GM19238 (cell line): ENCODE measurements around the gene FUT6.
"Not testable (repeated sequence)": the region's sequence is repeated elsewhere in the genome, so short reads cannot be mapped to it uniquely, and the experiment has no call there.

ENCODE experiments used
- DNase-seq: peaks from one replicate; pipeline ENCODE4 v3.0.0; 2011; ENCODE audit warnings: low spot score; ENCODE audit not compliant: insufficient read length

The FUT6 gene, protein sequence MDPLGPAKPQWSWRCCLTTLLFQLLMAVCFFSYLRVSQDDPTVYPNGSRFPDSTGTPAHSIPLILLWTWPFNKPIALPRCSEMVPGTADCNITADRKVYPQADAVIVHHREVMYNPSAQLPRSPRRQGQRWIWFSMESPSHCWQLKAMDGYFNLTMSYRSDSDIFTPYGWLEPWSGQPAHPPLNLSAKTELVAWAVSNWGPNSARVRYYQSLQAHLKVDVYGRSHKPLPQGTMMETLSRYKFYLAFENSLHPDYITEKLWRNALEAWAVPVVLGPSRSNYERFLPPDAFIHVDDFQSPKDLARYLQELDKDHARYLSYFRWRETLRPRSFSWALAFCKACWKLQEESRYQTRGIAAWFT

DNA sequence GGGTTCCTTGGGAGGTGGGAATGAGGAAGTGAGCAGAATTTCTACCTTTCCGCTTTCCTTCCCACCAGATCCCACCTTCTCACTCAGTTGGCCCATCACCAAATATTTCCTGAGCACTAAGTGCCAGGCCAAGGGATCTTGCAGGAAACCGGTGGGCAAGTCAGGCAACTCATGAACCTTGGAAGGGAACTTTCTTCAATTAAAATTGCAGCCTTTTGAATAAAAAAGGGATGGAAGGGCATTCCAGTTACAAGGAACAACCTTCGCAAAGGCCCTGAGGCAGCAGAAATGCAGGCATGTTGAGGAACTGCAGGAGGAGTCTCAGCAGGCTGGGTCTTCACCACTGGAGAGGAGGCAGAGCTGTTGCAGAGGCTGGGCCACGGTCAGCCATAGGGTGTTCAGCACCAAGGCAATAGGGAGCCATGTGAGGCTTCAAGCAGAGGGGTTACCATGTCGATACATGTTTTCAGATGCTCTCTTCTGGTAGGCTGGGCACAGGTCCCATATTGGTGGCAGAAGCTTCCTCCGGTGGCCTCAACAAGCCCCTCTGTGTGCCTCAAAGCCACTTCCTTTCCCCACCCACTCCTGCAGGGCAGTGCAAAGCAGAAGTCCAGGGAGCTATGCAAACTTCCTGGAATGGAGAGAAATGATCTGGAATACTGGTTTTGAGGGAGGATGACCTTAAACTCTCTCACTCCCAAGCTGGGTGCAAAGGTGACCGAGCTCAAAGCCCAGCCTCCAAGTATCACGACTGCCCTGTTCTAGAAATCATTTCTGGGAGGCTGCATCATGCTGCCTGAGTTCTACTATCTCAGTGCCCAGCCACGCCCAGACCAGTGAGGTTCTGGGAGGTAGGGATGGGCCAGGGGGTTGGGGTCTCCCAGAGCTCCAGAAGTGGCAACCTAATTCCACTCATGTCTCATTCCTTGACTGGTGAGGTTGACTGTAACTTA, at the start of gene FUT6:
FUT6 (minus strand) TSS at position 638 of the 953 bp plus-strand sequence. CDS start 7,135 bp downstream, outside the sequence.
- no peak for DNase-seq

DNA sequence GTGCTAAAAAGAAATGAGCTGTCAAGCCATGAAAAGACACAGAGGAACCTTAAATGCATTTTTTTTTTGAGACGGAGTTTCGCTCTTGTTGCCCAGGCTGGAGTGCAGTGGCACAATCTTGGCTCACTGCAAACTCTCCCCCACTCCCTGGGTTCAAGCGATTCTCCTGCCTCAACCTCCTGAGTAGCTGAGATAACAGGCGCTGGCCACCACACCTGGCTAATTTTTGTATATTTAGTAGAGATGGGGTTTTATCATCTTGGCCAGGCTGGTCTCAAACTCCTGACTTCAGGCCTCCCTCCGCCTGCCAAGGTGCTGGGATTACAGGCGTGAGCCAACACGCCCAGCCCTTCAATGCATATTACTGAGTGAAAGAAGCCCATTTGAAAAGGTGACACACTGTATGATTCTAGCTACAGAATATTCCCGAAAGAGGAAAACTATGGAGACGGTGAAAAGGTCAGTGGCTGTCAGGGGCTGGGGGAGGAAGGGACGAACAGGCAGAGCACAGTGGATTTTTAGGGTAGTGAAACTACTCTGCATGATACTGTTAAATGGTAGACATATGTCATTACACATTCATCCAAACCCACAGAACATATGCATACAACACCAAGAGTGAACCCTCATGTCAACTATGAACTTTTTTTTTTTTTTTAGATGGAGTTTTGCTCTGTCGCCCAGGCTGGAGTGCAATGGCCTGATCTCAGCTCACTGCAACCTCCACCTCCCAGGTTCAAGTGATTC, 44.7 kb upstream of the FUT6 start:
- DNase-seq, result not testable (repeated sequence)

DNA sequence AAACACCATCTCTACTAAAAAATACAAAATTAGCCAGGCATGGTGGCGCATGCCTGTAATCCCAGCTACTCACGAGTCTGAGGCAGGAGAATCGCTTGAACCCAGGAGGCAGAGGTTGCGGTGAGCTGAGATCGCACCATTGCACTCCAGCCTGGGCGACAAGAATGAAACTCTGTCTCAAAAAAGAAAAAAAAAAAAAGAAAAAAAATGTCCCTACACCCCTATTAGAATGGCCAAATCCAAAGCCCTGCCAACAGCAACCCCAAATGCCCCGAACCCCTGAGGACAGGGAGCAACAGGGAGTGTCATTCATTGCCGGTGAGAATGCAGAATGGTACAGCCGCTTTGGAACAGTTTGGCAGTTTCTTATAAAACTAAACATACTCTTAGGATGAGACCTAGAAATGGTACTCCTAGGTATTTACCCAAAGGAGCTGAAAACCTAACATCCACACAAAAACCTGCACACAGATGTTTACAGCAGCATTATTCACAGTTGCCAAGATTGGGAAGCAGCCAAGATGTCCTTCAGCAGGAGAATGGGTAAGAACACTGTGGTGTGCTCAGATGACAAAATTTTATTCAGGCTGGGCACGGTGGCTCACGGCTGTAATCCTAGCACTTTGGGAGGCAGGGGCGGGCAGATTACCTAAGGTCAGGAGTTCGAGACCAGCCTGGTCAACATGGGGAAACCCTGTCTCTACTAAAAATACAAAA, 43.8 kb upstream of the FUT6 start:
- not testable (repeated sequence) for DNase-seq

DNA sequence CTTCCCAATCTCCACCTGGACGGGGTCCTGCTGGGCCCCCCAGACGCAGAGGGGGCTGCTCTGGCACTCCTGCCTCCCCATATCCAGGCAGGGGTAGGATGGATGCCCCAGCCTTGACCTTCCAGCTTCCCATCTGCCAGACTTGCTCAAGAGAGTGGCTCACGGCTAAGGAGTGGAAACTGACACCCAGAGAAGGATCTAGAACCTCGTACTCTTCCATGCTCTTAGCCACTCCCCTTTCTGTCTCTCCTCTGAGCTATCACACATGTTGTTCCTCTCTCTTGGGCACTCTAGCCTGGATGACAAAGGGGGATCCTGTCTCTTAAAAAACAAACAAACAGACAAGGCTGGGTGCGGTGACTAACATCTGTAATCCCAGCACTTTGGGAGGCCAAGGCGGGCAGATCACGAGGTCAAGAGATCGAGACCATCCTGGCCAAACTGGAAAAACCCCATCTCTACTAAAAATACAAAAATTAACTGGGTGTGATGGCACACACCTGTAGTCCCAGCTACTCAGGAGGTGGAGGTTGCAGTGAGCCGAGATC, 43.0 kb upstream of the FUT6 start:
- DNase-seq, result no peak

DNA sequence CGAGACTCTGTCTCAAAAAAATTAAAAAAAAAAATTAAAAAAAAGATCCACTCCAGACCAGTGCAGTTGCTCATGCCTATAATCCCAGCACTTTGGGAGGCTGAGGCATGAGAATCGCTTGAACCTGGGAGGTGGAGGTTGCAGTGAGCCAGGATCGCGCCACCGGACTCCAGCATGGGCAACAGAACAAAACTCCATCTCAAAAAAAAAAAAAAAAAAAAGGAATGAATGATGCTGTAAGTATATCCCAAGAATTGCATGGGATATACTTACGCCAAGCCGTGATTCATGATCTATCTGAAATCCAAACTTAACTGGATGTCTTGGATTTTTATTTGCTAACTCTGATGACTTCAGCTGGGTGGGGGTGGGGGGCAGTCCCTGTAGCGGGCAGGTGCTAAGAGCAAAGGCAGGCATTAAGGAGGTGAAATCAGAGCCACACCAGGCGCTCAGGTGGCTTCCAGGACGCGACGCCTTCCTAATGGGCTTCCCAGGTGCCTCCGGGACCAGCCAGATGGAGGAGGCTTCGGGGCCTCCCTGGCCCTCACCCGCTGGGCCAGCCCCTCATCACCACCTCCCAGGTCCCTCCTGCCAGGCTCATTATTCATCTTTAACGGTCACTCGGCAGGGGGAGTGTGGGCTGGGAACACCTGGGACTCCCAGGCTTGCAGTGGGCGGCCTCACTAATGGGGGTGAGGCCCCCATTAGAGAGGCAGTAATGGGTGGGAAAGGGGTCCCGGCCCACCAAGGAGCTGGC, 42.2 kb upstream of the FUT6 start:
- DNase-seq, result no peak

DNA sequence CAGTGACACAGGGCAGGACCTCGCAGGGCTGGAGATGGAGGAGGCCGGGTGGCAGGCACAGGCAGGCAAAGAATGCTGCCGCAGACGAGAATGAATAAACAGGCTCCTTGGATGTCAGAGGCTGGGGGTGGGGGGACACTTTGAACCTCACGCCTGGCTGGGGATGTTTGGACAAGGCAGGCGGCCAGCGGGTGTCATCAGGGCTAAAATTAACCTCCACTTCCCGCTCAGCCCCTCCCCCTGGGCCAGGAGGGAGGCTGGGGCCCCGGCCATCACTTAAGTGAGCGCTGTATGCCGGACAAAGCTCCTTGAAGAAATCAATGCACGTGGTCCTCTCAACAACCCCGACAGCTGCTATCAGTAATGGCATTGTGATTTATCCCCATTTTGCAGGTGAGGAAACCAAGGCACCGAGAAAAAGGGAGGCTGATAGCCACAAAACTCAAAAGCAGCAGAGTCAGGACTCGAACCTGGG, 41.1 kb upstream of the FUT6 start:
- no peak for DNase-seq

DNA sequence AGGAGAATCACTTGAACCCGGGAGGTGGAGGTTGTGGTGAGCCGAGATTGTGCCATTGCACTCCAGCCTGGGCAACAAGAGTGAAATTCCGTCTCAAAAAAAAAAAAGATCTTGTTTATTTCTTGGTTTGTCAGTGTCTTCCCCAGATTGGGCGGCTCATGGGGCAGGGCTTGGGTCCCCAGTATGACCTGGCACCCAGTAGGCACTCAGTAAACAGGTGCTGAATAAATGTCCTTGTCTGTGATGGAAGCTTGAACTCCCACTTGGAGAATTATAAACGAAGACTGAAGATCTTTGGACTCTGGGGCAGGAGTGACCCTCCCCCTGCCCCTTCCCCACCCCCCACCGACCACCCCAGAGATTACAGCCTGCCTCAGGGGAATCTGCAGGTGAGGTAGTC, 40.7 kb upstream of the FUT6 start:
- DNase-seq, result no peak

DNA sequence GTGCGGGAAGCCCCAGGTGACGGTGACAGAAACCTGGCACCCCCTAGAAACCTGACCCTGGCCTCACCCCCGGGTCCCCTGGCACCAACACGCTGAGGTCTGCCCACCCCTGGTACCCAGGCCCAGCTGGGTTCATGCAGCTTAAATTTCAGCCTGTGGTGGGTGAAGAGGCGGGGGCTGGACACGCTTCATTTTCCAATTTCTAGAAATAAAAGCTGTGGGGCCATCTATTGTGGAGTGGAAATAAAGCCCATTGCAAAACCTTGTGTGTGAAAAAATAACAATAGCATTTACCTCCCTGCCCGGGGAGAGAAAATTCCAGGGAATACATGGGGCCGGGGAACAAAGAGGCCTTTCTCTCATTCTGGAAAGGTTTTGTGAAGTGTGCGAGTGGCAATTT, 38.4 kb upstream of the FUT6 start:
- no peak for DNase-seq

DNA sequence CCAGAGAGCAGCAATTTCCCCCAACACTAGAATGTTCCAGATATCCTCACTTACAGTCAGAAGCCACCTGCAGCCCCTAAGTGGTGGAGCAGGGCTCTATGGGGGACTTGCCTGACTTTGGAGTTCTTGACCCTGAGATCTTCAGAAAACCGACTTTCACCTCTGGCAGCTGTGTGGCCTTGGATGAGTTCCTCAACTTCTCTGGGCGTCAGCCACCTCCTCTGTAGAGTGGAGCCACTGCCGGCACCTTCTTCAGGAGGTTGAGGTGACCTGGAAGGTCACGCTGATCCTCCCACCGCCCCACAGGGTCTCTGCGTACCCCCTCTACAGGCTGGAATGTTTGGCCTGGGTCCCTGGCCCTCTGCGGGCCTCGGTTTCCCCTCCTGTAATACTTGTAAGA, 37.9 kb upstream of the FUT6 start:
- DNase-seq, result no peak

DNA sequence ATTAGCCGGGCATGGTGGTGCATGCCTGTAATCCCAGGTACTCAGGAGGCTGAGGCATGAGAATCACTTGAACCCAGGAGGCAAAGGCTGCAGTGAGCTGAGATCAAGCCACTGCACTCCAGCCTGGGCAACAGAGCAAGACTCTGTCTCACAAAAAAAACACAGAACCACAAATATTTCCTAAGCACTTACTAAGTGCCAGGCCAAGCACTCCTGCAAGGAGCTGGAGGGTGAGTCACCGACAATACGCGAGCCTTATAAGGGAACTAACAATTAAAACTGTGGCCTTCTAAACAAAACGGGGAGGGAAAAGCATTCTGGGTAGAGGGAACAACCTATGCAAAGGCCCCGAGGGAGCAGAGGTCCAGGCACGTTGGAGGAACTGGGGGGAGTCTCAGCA, 35.0 kb upstream of the FUT6 start:
- DNase-seq, result not testable (repeated sequence)

DNA sequence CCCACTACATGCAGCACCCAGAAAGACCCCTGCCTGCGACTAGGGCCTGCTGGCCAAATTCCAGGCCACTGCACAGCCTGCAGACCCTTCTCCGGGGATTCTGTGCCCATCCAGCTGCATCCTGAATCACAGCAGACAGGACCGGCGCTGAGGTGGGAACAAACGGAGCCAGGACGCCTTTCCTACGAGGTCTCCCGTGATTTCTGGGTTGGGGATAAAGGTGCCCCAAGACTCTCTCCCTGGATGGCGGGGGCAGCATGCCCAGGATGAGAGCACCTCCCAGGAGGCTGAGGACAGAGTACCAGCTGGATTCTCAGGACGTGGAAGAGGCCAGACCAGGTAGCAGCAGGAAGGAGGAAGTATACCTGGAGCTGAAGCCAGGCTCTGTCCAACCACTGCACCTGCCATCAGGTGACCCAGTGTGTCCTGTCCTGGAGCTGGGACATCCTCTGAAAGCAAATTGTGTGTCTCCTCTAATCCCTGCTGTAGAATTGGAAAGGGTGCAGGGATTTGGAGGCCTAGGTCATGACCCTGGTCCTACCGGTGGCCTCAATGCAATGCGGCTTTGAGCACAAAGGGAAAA, 34.2 kb upstream of the FUT6 start:
- DNase-seq, result no peak

DNA sequence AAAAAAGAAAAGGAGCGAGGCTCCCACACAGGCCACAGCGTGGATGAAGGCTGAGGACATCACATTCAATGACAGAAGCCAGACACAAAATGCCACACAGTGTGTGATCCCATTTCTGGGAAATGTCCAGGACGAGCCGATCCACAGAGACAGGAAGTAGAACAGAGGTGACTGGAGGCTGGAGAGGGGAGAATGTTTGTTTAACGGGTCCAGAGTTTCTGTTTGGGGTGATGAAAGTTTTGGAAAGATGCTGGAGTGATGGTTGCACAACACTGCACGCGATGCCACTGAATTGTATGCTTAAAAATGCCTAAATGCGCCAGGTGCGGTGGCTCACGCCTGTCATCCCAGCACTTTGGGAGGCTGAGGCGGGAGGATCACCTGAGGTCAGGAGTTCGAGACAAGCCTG, 31.5 kb upstream of the FUT6 start:
- DNase-seq, result no peak

DNA sequence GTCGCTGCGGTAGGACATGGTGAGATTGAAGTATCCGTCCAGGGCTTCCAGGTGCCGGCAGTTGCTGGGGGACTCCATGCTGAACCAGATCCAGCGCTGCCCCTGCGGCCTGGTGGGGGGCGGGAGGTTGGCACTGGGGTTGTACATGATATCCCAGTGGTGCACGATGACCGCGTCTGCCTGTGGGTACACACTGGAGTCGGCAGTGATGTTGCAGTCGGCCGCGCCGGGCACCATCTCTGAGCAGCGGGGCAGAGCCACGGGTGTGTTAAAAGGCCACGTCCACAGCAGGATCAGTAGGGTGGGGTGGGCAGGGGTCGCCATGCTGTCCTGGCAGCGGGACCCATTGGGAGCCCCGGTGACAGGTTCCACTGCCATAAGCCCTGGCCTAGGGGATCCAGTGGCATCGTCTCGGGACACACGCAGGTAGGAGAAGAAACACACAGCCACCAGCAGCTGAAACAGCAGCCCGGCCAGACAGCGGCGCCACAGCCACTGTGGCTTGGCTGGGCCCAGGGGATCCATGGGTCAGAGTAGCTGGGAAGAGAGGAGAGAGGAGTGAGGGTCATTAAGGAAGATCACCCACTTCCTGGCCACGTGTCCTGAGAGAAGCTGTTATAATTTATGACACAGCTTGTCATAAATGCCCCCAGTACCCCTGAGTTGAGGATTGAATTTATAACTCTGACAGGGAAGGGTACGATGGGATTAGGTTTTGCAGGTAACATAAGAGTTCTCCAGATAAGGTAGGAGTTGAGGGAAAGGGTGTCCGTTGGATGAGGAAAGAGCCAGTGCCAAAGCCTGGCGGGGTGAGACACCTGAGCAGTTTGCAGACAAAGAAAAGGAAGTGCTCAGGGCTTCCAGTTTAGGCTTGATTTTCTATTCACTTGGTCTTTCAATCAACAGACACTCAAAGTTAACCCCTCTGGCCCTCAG, 28.0 kb upstream of the FUT6 start:
- no peak for DNase-seq

DNA sequence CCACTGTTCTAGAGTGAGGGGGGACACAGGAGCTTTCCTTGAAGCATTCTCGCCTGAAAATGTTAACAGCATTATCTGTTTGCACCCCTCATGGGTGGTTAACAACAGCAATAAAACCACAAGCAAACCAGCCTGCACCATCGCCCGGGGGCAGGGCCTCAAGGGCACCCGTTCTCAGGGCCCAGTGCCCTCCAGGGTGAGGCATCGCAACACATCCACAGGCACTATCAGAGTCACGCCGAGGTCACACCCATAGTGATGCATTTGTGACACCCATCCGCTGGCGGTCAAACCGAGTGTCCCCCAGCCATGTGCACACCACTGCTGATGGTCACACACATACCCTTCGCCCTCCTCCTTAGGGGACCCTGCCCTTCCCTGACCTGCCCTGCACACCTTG, 26.3 kb upstream of the FUT6 start:
- DNase-seq, result no peak

DNA sequence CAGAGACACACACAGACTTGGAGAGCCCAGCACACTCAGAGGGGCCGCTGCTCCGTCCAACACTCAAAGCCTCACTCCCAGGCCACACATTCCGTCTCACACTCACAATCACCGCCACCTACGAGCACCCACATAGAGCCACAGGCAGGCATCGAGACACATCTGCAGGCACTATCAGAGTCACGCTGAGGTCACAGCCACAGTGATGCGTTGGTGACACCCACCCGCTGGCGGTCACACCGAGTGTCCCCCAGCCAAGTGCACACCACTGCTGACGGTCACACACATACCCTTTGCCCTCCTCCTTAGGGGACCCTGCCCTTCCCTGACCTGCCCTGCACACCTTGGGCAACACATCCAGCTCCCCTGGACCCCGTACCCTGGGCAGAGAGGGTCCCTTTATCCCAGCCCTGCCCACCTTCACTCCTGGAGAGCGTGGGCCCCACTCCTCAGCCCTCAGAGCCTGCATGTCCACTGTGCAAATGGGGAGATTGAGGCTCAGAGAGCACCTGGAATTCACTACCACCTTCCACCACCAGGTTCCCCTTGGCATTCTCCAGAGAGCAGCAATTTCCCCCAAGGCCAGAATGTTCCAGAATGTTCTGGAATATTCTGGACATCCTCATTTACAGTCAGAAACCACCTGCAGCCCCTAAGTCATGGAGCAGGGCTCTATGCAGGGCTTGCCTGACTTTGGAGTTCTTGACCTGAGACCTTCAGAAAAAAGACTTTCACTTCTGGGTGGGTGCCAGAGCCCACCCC, 25.4 kb upstream of the FUT6 start:
- no peak for DNase-seq

DNA sequence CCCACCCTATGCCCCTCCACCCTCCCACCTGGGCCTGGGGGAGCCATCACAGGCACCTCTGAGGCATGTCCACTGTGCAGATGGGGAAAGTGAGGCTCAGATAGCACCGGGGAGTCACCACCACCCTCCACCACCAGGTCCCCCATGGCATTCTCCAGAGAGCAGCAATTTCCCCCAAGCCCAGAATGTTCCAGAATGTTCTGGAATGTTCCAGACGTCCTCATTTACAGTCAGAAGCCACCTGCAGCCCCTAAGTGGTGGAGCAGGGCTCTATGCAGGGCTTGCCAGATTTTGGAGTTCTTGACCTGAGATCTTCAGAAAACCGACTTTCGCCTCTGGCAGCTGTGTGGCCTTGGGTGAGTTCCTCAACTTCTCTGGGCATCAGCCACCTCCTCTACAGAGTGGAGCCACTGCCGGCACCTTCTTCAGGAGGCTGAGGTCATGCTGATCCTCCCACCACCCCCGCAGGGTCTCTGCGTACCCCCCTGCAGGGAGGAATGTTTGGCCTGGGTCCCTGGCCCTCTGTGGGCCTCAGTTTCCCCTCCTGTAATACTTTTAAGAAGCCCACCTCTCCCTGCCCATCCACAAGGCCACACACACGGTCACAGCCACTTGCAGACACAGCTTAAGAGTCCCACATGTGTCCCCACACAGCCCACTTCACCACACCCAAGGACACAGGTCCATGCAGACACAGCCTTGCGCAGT, 24.7 kb upstream of the FUT6 start:
- no peak for DNase-seq

DNA sequence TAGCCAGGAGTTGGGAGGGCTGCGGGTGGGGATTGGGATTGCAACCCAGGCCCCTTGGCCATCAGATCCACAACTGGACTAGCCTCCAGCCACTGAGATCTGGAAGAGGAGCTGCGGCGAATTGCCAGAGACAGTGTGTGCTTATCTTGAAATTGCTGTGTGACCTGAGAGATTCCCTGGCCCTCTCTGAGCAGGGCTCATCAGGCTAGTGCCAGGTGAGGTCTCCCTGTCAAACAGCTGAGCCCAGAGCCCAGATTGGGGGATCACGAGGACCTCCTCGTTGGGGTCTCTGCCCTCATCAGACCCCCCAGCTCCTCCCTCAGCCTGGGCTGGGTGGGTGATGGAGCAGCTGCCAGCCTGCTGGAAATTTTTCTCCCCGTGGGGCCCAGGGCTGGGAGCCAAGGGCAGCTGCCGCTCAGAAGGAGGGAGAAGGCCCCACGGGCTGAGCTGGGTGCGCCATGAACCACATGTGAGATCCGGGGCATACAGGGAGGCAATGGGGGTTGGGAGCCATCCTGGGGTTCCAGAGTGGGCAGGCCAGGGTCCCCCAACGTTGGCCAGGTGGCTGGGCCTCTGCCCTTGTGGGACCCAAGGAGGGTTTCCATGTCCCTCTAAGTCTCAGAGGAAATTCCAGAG, 23.6 kb upstream of the FUT6 start:
- no peak for DNase-seq
